Astrocyte of the hippocampus (primary cell): ENCODE results near the gene SUGCT.
"Not testable (repeated sequence)": the region's sequence is repeated elsewhere in the genome, so short reads cannot be mapped to it uniquely, and the experiment has no call there.

ENCODE experiments used
- DNase-seq: peaks from one replicate; pipeline ENCODE4 v3.0.0; 2011; ENCODE audit warnings: low read depth, low spot score

The SUGCT gene

DNA sequence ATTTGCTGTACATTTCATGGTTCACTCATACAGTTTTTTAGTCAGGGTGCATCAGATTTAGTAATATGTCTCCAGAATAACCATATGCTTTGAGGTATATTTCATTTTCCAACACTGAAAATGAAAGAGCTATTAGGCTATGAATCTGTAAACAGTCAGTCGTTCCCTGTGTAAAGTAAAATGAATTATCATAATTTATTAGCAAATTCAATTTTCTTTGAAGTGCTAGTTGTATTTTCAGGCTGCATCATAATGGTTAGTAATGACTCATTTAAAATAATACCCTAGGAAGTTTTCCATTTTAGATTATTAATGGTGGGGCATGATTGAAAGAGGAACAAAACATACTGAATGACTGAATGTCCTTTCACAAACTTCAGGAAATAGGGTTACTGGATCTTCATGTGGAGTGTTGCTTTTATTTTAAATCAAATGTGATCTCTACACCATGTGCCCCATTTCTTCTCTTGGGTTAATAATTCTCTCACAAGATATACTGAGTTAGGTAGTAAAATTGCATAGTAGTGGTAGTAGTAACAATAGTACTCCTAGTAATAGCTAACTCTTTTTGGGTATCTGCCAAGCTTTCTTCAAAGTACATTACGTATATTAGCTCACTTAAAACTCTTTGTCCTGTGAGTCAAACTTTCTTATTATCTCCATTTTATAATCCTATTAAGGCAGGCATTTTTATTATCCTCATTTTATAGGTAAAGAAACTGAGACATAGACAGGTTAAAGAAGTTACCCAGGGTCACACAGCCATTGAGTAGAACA lies 476.5 kb downstream of the SUGCT start:
- DNase-seq = no peak

DNA sequence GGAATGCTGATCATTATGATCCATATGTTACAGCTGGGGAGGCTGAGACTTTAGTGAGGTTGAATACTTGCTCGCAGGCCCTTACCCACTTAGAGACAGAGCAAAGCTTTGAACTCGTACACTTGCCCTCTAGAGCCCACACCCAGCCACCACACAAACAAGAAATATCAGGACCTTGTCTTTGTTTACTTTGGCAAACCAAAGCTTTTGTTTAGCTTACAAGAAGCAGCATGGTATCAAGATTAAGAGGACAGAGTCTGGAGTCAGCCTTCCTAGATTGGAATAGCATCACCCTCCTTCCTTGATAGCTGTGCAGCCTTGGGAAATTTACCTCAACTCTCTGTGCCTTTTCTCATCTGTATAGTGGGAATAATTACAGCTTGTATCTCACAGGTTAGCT lies 477.5 kb downstream of the SUGCT start:
- no peak for DNase-seq

DNA sequence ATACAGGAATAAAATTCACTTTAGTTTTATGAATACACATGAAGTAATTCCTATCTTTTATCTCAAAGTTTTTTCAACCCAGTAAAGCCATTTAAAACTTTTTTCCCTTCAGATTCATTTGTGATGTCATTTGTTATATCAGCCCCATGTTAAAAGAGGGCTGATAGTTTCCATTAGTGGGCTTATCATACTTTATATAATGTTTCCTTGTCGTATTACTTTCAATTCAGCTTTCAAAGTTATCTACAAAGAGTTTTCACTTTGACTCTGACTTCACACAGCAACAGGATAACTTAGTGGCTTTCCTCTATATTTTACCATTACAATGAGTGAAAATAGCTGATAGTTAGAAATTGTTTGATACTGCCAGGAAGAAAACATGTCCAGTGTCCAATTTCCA lies 484.8 kb downstream of the SUGCT start:
- no peak for DNase-seq

DNA sequence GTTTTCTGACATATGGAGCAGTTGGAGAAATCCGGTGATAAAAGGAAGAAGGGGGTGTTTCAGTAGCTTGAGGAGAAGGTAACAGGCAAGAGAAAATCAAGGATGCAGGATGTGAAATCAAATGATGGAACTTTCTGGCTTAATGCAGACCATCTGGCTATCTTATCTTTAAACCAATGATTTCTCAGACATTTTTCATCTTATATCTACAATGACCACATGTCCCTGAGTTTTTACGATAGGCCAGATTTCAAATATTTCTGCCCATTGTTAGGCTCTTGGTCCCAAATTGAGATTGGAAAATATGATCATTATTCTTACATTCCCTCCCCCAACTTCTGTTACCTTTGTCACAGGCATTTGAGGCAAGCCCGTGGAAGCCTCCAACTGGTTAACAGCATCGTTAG lies 486.8 kb downstream of the SUGCT start:
- no peak for DNase-seq

DNA sequence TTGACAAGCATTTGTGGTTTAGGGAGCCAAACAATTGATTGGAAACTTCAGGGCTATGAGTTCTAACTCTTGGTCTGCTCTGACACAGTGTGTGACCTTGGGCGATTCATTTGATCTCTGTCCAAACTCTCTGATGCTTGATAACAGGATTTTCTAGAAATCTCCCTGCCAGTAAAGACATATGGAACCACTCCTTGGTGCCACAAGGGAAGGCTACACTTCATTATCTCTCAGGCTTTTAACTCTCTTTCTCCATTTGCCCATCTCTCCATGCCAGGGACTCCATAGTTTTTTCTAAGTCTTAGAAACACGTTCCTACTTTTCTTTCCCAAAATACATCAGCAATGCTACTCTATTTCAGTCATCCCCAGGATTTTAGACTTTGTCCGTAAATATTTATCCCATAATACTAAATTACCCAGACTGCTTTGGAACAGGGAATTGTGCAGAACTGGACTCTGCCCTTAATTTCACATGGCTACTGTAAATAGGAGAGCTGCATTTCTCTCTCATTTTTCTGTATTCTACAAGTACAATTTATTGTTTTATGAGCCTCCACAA lies 488.2 kb downstream of the SUGCT start:
- DNase-seq = no peak

DNA sequence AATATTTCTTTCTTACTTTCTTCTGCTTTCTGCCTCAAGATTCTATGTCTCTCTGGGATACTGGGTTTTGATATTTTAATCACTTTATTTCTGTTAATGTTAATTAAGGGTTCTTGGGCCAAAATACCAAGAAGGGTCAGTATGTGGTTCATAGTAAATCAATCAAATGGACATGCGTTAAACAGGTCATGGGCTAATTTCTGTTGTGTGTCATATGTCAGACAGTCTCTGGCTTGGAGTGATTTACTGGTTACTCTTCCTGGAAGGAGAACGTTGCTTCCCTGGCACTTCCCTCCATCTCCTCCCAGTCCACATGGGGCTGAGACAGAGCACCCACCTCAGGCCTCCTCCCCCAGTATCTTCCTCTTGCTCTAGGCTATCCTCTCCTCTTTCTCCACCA lies 489.1 kb downstream of the SUGCT start:
- no peak for DNase-seq

DNA sequence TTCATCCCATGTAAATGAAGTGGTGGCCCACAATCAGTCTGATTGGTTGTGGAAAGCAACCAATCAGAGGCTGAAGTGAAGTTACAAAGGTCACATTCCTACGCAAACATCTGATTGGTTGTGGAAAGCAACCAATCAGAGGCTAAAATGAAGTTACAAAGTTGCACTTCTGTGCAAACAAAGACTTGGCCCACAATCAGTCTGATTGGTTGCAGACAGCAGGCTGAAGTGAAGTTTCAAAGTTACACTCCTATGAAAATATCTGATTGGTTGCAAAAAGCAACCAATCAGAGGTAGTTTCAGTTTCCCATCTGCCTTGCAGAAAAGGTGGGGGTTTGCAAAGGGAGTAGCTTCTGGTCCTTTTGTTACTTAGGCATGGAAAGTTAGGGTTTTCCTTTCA lies 492.6 kb downstream of the SUGCT start:
- DNase-seq = not testable (repeated sequence)

DNA sequence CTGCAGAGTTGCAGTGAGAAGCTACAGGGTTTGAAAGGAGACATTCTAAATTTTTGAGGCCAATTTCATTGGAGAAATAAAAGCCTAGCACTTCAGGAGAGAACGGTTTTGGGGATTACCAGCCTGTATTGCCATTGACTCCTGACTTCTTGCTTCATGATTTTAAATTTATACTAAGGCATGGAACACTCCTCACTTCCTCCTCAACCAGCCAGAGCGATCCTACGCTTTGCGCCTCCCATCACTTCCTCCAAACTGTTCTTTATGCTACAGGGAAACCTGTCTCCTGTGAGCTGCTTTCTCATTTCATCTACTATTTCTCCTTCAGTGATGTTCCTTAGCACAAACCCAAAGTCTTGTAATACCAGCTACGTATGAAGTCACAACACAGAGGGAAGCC lies 495.1 kb downstream of the SUGCT start:
- DNase-seq = no peak

DNA sequence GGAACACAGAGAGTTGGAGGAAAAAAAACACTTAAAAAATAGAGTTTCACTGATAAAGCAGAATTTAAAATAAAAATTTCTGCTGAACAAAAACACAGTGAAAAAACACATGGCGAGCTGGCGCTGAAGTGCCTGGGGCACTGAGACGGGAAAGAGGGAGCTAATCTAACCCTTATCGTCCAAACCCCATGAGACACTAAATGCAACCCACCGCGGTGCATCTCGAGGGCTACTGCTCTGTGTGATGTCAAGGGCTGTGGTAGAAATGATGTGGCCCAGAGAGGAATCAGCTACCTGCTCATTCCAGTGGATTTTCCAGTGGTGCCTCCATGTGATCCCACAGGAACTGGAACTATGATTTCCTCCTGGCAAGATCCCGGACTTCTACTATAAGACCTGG lies 499.3 kb downstream of the SUGCT start:
- no peak for DNase-seq

DNA sequence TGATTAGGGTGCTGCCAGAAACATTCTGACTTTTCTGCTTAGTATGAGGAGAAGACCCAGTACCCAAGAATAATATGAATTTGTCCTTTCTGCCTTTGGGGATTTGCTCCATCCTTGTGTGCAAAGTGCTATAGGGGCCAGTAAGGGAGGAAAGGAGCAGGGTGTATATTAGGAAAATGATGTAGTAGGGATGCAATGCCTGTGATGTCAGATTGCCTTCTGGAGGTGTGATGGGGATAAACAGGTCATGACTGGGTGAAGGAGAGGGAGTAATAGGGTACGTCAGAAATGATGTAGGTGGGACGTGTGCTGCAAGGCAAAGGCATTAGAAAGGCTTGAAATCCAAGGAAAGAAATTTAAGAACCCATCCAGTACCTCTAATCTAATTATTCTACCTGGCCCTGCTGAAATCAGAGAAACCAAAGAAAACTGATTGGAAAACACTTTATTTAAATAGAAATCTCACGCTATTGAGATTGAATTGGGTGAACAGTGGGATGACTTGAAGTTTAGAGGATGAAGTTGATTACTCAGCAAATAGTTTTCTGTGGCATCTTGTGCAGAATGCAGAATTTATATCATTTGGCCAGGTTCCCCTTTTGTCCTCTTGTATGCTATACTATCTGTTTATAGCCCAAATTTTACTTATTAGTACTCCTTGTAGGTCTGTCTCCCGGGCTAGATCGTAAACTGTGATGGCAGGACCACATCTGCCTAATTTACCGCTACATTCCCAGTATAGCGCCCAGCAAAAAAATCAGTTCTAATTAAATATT lies 503.9 kb downstream of the SUGCT start:
- DNase-seq = no peak

DNA sequence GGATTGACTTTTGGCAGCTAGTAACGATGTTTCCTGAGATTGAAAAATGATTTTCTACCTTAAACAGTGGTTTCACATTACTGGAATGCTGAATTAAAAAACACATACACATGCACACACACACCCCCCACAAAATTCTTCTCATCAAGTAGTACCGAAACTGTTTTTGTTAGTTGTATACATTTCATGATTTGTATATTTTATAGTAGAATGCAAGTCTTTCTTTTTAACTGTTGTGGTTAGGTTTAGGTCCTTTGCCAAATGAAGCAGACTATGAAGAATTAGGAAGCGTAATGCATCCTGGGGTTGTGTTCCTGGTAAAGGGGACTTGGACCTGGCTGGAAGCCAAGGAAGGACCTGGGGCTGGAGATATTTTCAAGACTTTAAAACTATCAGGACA lies 505.8 kb downstream of the SUGCT start:
- no peak for DNase-seq

DNA sequence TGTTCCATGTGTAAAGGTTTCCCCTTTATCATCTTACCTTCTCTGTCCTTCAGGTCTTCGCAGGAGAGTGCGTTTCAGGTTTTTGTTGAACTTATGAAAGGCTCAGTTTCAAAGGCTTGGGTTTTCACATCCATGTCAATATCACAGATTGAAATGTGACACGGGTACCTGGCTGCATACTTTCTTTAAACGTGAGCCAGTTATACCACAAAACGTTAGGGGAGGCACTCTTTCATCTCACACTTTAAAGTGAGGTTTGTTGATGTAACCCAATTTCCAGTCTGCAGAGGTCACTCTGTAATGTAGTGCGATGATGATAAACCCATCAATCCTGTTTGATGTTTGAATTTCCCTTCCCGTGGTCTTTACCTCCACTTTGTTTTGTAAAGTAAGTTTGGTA lies 506.9 kb downstream of the SUGCT start:
- DNase-seq = no peak

DNA sequence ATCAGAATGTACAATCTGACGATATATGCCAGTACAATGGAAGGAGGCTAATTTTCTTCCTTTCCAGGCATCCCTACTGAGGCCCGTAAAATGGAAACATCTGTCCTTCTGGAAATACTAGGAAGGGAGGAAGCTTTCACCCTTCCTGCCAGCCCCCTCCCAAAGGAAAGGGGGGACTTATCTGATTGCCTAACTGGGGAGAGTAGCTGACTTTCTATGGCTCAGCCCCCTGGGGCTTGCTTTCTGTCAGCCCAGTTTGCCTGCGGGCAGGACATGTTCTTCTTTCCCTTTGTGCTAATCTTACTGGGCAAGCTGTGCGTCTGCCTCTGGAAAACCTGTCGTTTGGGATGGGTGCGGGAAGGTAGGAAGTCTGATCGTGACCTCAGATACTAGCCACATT lies 508.9 kb downstream of the SUGCT start:
- DNase-seq = no peak

DNA sequence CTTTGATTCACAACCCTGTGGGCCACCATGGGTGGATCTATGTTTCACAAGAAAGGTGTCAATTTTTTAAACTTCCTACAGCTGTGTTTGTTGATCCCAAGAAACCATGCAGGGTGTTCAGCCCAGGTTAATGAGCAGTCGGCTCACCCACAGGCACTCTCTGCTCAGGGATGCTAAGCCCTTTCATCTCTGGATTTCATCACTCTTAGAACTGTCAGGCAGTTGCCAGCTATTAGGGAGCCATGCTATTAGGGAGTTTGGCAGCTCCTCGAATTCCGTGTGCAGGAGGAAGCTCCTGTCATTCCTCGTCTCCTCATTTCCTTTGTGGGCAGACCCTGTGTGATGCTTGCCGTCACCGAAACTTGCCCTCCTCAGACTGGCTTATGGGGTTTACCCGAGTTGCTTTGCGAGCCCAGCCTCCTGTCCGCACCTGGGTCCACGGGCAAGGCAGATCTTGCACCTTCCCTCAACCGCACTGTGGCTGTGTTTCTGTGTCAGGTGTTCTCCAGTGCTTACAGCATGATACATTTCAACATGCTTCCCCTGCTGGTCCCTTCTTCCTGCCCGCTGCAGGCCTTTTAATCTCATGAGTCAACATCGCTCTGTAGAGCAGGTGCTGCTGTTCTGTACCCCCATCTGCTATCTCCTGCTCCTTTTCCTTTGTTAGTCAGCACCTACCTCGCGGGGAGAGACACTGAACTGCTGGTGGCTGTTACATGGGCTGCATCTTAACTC lies 509.8 kb downstream of the SUGCT start:
- DNase-seq = no peak

DNA sequence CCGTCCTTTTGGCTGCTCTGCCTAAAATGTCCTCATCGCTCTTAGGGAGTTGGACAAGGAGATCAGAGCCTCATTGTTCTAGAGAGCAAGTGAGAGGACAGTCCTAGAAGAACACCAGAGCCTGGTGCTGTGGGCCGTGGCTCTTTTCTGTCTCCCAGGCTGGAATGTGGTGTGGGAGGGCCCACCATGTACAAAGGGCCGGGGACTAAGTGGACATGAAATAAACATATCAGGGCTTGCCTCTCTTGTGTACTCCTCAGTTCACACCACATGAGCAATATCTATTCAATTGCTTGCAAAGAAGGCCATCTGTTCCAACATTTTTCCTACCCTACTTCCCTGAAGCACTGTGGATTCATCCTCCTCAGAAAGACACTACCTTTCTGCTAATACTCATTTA lies 510.4 kb downstream of the SUGCT start:
- no peak for DNase-seq

DNA sequence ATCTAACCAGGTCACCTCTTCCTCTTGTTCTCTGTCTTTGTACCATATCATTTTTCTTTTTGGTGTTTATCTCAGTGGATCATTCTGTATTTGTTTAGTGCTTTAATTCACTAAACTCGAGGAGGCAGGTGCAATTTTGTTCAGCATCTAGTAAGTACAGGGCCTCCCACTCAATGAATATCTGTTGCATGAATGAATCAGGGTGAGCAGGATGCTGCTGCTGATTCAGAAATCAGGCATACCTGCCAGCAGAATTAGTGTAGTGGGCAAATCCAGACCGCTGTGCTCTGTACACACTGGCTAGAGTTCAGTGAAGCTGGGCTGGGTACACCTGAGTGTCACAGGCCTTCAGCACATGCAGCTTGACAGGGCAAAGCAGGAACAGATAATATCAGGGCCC lies 511.9 kb downstream of the SUGCT start:
- no peak for DNase-seq

DNA sequence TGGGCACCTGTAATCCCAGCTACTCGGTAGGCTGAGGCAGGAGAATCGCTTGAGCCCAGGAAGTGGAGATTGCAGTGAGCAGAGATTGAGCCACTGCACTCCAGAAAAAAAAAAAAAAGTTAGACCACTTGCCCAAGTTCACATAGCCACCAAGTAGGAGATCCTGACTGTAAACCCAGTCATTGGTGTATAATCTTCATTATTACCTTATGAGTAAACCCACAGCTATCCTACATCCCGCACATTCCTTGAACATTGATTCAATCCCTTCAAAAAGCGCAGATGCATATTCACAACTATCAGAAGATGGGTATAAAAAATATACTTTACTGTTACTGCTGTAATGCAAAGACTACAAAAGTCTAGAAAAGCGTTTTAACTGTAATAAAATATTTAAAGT lies 512.9 kb downstream of the SUGCT start:
- no peak for DNase-seq

DNA sequence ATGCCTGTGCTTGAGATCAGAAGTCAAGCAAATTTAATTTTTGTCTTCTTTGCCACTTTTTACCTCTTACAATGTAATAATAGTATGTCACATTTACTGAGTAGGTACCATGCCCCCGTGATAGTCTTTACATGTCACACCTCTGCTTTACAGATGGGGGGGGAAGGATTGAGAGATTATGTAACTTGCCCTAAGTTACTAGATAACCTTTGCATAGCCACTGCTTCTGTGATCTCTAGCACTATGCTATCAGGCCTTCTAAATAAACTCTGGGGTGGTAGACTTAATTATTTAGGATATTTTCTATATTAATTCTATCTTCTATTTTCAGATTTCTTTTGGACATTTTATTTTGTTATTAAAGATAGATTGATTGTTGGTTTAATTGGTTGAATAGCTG lies 514.4 kb downstream of the SUGCT start:
- DNase-seq = no peak

DNA sequence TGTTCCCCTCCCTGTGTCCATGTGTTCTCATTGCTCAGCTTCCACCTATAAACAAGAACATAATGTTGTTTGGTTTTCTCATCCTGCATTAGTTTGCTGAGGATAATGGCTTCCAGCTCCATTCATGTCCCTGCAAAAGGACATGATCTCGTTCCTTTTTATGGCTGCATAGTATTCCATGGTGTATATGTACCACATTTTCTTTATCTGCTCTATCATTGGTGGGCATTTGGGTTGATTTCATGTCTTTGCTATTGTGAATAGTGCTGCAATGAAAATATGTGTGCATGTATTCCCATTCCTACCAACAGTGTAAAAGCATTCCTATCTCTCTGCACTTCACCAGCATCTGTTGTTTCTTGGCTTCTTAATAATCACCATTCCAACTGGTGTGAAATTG lies 516.1 kb downstream of the SUGCT start:
- DNase-seq = not testable (repeated sequence)

DNA sequence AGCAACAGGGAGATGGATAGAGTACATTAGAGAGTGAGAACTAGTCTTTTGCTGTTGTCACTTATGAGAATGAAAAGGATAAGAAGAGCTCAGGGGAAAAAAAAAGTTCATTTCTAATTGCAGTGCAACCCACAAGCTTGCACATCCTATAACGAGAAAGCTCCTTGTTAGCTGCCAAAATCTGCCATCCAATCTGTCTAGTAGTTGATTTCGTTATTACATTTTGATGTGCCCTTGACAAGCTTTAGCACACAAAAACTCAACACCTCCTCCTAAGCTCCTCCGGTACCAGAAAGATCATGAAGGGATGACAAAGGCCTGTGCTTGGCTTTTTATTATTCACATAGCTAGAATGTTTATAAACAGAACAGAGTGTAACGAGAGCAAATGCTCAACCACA lies 519.4 kb downstream of the SUGCT start:
- DNase-seq = no peak

DNA sequence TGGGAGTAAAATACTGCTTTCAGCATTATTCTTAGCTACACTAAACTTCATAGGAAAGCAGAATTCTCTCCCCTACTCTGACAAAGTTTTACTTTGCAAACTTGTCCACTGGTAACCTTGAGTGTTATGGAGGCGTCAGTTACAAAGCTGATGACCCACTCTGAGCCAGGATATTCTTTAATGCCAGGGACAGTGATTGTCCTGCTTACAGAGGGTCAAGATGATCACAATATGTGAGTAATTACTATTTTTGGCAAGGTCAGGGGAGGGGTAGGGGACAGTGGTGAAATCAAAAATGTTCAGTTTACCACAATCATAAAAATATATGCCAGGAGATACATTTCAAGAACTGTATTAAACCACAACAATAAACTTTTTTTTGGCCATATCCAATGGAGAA lies 520.6 kb downstream of the SUGCT start:
- DNase-seq = no peak

DNA sequence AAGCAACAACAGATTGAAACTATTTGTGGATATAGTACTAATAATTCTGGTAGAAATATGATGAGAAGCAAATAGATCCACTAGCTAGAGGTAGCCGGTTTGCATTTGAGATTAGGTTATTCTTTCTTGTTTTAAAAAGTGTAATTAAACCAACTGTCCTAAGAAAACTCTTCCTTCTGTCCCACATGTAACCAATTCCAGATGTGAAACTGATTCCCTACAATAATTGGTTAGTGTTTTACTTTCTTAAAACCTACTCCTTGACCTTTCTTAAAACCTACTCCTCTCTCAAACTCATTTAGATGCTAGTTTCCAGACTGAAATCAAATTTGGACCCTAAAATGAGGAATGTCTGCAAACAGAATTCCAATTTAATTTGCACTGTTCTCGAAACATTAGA lies 521.5 kb downstream of the SUGCT start:
- DNase-seq = no peak
